SU-DHL-6 (cell line): Measurements from ENCODE around the gene EMP3.

ENCODE experiments used
- H2AFZ ChIP-seq: fragments of 200-600 bp; sonication (generic); 2 replicates; pipeline ENCODE4 v1.6.1; 2014; ENCODE audit warnings: low read depth, mild to moderate bottlenecking, moderate library complexity, mixed read lengths, antibody characterized with exemption, low read length; ENCODE audit not compliant: severe bottlenecking
- H3F3A ChIP-seq: fragments of 200-600 bp; shearing (Covaris generic); 2 replicates; pipeline ENCODE4 v1.6.0; 2016; ENCODE audit warnings: antibody characterized with exemption, mild to moderate bottlenecking; ENCODE audit not compliant: insufficient read depth
- H3K27ac ChIP-seq: fragments of 200-600 bp; sonication (generic); 2 replicates; pipeline ENCODE4 v1.5.1; 2016; ENCODE audit warnings: low read depth, mild to moderate bottlenecking, low read length, moderate library complexity, mixed read lengths
- H3K27me3 ChIP-seq: fragments of 200-600 bp; sonication (generic), shearing (Covaris generic); 2 replicates; pipeline ENCODE4 v1.6.0; 2014; ENCODE audit warnings: mild to moderate bottlenecking, low read length
- H3K36me3 ChIP-seq: fragments of 200-600 bp; sonication (generic); 2 replicates; pipeline ENCODE4 v1.6.1; 2014; ENCODE audit warnings: mild to moderate bottlenecking, low read length, mixed read lengths
- H3K4me2 ChIP-seq: fragments of 300-600, 200-600 bp; shearing (Covaris generic), sonication (generic); 2 replicates; pipeline ENCODE4 v1.6.0; 2014; ENCODE audit warnings: low read length, low read depth, mild to moderate bottlenecking; ENCODE audit not compliant: poor library complexity, severe bottlenecking
- H3K4me3 ChIP-seq: fragments of 200-600 bp; sonication (generic); 2 replicates; pipeline ENCODE4 v1.5.1; 2014; ENCODE audit warnings: antibody characterized with exemption, low read length, mild to moderate bottlenecking, mixed read lengths; ENCODE audit not compliant: insufficient read depth, poor library complexity, severe bottlenecking
- H3K79me2 ChIP-seq: fragments of 200-600 bp; sonication (generic); 2 replicates; pipeline ENCODE4 v1.6.1; 2014; ENCODE audit warnings: mild to moderate bottlenecking, low read length, moderate library complexity; ENCODE audit not compliant: insufficient read depth
- H3K9ac ChIP-seq: fragments of 200-600 bp; sonication (generic); 2 replicates; pipeline ENCODE4 v1.7.0; 2014; ENCODE audit warnings: mild to moderate bottlenecking, low read length
- H3K9me2 ChIP-seq: fragments of 200-600 bp; sonication (generic); replicated peaks from 2 replicates; pipeline ENCODE4 v1.6.1; 2014; ENCODE audit warnings: low read length; ENCODE audit not compliant: insufficient read depth
- H3K9me3 ChIP-seq: fragments of 200-600 bp; sonication (generic); 2 replicates; pipeline ENCODE4 v1.6.1; 2014; ENCODE audit warnings: low read length, mixed read lengths; ENCODE audit not compliant: insufficient read depth
- H4K20me1 ChIP-seq: fragments of 200-600 bp; sonication (generic); 2 replicates; pipeline ENCODE4 v1.6.1; 2014; ENCODE audit warnings: low read depth, mild to moderate bottlenecking, antibody characterized with exemption, low read length, moderate library complexity, mixed read lengths
- CTCF ChIP-seq: fragments of 200-600 bp; sonication (generic); IDR thresholded peaks from one replicate; pipeline ENCODE4 v1.5.1; 2017; ENCODE audit warnings: antibody characterized with exemption, mild to moderate bottlenecking, low read length, moderate library complexity; ENCODE audit not compliant: insufficient read depth, poor library complexity, severe bottlenecking
- EZH2phosphoT487 ChIP-seq: fragments of 200-600 bp; sonication (generic), shearing (Covaris generic); conservative IDR thresholded peaks from 2 replicates; pipeline ENCODE4 v1.6.1; 2018; ENCODE audit warnings: mild to moderate bottlenecking, antibody characterized with exemption, low read length, moderate library complexity, mixed read lengths

The EMP3 gene

GRCh38 chr19:48342841-48343540 lies 17.6 kb downstream of the EMP3 start:
- no peak overlapping the region for H3K4me3 ChIP-seq
- TF ChIP-seq EZH2phosphoT487 (no peak), CTCF (no peak)

GRCh38 chr19:48344892-48345291 lies 19.5 kb downstream of the EMP3 start:
- Histone ChIP-seq H3K27ac (no peak overlapping the region), H3K27me3 (no peaks in the 10 kb centered on the region), H2AFZ (no peak overlapping the region), H3K4me3 (no peak overlapping the region), H3K9me2 (no peaks in the 10 kb centered on the region), H3K9ac (no peak overlapping the region), H3K9me3 (no peaks in the 10 kb centered on the region), H3K79me2 (no peaks in the 10 kb centered on the region), H3K36me3 (no peaks in the 10 kb centered on the region), H3F3A (no peaks in the 10 kb centered on the region; the same call in 1 of the 2 replicates), H3K4me2 (no peak overlapping the region), H4K20me1 (no peaks in the 10 kb centered on the region)
- TF ChIP-seq EZH2phosphoT487: no peak
- TF ChIP-seq CTCF: no peak

More at GRCh38 chr19:48342841-48343540, 17.6 kb downstream of the EMP3 start:
- no peaks in the 10 kb centered on the region for H4K20me1 ChIP-seq
- H3K9me2 ChIP-seq: no peaks in the 10 kb centered on the region
- no peaks in the 10 kb centered on the region for H3K79me2 ChIP-seq
- no peaks in the 10 kb centered on the region for H3K36me3 ChIP-seq
- H3K27ac ChIP-seq: no peak overlapping the region
- H3F3A ChIP-seq: no peaks in the 10 kb centered on the region; the same call in 1 of the 2 replicates
- no peaks in the 10 kb centered on the region for H3K9me3 ChIP-seq
- no peaks in the 10 kb centered on the region for H3K27me3 ChIP-seq
- no peak overlapping the region for H2AFZ ChIP-seq
- H3K9ac ChIP-seq: no peak overlapping the region
- H3K4me2 ChIP-seq: no peak overlapping the region

DNA sequence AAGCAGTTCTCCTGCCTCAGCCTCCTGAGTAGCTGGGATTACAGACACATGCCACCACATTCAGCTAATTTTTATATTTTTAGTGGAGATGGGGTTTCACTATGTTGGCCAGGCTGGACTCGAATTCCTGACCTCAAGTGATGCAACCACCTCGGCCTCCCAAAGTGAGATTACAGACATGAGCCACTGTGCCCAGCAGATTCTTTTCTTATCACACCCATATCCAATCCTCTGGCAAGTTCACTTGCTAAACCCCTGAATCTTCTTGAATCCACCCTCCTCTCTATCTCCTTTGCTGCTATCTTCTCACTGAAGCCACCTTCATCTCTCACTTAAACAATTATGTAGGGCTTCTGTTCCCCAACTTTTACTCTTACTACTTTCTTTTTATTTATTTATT lies 20.8 kb downstream of the EMP3 start:
- H3K9me3 ChIP-seq: no peaks in the 10 kb centered on the region
- TF ChIP-seq CTCF (no peak), EZH2phosphoT487 (no peak)

More for the DNA sequence above, 20.8 kb downstream of the EMP3 start:
- H3K4me2 ChIP-seq: no peak overlapping the region
- H4K20me1 ChIP-seq: no peaks in the 10 kb centered on the region
- H3K27me3 ChIP-seq: no peaks in the 10 kb centered on the region
- H3K4me3 ChIP-seq: no peak overlapping the region
- H3F3A ChIP-seq: no peaks in the 10 kb centered on the region; the same call in 1 of the 2 replicates
- H3K9ac ChIP-seq: no peak overlapping the region
- no peaks in the 10 kb centered on the region for H3K9me2 ChIP-seq
- H3K79me2 ChIP-seq: no peaks in the 10 kb centered on the region
- H3K27ac ChIP-seq: no peak overlapping the region
- H2AFZ ChIP-seq: no peak overlapping the region
- H3K36me3 ChIP-seq: no peaks in the 10 kb centered on the region
